ENCODE results near the gene HDDC3.

The HDDC3 gene

DNA sequence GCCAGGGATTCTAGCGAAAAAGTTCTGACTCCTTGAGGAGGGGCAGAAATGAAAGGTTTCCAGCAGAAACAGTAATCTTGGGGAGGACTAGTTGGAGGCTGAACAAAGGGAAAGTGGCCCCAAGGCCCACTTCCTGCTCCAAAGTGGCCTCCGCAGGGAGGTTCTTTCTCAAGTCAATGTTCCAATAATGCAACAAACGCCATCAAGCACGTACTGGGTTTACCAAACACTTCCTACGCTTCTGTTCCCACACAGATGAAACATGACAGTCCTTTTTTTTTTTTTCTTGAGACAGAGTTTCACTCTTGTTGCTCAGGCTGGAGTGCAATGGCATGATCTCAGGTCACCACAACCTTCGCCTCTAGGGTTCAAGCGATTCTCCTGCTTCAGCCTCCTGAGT lies 12.7 kb upstream of the HDDC3 start:
- TF ChIP-seq, protein P1, sequence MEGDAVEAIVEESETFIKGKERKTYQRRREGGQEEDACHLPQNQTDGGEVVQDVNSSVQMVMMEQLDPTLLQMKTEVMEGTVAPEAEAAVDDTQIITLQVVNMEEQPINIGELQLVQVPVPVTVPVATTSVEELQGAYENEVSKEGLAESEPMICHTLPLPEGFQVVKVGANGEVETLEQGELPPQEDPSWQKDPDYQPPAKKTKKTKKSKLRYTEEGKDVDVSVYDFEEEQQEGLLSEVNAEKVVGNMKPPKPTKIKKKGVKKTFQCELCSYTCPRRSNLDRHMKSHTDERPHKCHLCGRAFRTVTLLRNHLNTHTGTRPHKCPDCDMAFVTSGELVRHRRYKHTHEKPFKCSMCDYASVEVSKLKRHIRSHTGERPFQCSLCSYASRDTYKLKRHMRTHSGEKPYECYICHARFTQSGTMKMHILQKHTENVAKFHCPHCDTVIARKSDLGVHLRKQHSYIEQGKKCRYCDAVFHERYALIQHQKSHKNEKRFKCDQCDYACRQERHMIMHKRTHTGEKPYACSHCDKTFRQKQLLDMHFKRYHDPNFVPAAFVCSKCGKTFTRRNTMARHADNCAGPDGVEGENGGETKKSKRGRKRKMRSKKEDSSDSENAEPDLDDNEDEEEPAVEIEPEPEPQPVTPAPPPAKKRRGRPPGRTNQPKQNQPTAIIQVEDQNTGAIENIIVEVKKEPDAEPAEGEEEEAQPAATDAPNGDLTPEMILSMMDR (IDR thresholded peaks at IDR 0.05), result no peak

DNA sequence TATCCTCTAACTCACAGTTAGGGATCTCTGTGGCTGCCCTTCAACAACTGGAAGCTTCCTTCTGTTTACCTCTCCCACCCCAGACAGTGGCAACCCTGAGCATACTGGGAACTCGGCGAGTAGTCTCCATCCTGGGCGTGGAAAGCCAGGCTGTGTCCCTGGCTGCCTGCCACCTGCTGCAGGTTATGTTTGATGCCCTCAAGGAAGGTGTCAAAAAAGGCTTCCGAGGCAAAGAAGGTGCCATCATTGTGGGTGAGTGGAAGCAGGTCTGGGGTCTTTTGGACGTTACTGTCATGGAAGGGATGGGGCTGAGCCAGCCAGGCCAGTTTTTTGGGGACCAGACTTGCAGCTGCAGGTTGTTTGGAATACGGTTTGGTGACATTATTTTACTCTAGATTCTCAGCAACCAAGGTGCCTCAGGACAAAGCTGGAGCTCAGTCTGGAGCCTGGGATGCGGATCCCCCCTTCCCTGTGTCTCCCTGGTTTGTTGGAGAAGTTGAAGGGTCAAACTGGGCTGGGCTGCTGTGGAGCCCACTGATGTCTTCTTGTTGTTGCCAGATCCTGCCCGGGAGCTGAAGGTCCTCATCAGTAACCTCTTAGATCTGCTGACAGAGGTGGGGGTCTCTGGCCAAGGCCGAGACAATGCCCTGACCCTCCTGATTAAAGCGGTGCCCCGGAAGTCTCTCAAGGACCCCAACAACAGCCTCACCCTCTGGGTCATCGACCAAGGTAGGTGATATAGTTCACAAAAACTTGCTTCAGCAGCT lies 10.2 kb upstream of the HDDC3 start:
- TF ChIP-seq, protein P1 (IDR thresholded peaks at IDR 0.05), result no peak

DNA sequence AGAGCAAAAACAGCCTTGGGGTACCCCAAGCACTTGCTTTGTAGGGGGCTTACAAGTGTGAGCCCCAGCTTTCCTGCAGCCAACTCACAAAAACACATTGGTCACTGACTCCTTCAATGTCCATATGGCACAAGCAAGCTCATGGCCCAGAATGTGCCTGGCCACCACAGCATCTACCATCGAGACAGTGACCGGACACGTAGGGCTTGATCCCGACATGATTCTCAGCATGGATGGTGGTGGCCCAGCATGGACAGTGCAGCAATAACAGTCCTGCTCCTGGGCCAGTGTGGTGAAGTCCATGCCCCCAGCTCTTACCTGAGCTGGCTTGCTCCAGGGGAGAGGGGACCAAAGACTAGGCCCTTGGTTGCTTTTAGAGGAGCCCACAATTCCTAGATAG lies 8.7 kb upstream of the HDDC3 start:
- TF ChIP-seq, protein P1 (IDR thresholded peaks at IDR 0.05), result no peak

DNA sequence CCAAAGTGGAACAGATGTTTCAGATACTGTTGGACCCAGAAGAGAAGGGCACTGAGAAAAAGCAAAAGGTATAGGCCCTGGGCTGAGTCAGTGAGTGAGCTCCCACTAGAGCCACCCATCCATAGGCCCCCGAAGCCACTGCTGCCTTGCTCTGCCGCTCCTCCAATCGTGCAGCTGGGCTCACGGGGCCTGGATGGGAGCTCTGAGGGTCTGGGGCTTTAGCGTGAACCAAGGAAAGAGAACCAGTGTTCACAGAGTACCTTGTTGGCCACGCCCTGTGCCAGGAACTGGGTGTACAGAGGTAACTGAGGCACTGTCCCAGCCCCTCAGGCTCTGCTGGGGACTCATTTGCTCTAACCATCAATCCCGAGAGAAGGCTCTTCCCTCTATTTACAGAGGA lies 7.4 kb upstream of the HDDC3 start:
- TF ChIP-seq, protein P1 (IDR thresholded peaks at IDR 0.05), result no peak

DNA sequence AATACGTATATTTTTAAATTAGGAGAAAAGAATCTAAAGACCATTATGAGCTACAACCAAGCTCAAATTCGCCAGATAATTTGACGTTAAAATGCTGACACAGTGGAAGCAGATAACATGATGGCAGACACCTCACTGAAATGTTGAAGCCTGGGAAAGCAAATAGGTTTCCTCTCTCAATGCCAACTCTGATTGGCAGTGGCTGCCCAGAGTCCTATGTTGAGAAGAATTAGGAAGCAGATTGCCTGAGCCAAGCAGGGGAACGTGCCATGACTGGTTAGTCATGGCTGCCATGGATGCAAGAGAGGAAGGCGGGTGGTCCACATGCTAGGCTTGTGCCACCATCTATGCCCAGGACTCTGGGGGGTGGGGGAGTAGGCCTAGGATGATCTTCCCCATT lies 5.9 kb upstream of the HDDC3 start:
- TF ChIP-seq, protein P1 (IDR thresholded peaks at IDR 0.05), result no peak

DNA sequence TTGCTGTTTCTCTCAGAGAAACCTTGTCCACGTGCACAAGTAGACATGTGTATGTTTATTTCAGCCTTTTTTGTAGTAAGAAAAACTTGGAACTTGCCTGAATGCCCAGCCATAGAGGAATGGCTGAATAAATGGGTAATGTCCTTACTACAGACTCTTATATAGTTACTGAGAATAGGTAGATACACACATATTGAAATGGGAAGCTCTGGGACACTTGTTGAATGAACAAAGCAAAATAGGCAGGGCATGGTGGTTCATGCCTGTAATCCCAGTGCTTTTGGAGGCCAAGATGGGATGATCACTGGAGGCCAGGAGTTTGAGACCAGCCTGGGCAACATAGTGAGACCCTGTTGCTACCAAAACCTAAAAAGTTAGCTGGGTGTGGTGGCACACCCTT lies 4.5 kb upstream of the HDDC3 start:
- TF ChIP-seq, protein P1 (IDR thresholded peaks at IDR 0.05), result no peak

DNA sequence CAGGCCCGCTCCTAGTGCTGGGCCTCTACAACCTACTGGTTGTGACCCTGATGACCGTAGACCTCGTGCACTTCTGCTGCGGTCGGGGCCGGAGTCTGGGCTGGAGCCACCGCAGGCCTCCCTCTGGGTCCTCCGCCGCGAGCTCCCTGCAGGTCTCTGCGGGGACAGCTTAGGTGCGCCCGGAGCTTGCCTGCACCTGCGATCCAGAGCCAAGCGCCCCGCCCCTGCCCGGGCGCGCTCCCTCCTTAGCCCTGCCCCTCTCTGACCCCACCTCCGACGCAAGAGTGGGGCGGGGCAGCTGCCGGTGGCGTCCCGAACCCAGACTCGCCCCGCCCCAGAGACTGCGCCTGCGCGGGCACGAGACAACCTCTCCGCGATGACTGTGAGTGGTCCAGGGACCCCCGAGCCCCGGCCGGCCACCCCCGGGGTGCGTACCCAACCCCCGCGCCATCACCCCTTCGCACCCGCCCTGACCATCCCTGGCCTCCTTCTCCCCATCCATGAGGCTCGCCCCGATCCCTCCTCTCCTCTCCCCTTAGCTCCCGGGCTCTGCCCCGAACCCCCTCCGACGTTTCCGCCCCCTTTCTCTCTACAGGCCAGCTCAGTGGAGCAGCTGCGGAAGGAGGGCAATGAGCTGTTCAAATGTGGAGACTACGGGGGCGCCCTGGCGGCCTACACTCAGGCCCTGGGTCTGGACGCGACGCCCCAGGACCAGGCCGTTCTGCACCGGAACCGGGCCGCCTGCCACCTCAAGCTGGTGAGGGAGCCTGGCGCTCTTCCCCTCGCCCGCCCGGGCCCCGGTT lies 2.8 kb upstream of the HDDC3 start, which contains the start of gene UNC45A:
TSS of gene UNC45A (plus strand) at position 337 of the 803 bp plus-strand sequence. CDS start at position 377, 40 bp downstream.
- TF ChIP-seq, protein P1 (IDR thresholded peaks at IDR 0.05), result no peak

Data from LNCAP (cell line).